Transverse colon (tissue), 4 donors: ENCODE results near the gene CNTNAP3.
"Not testable (repeated sequence)": the region's sequence is repeated elsewhere in the genome, so short reads cannot be mapped to it uniquely, and the experiment has no call there.

Source experiments
- POLR2AphosphoS5 ChIP-seq, 3 donors: sonication (generic); formaldehyde crosslinking; IDR thresholded peaks; one replicate each; pipeline ENCODE4 v1.6.1; 2016; ENCODE audit warnings: antibody characterized with exemption in 3 of 3
- TF ChIP-seq, protein P1 (sequence below), 5 experiments: fragments of 200-600 bp in 3 of 5; fragments of 450-650 bp in 2 of 5; sonication (generic) in 3 of 5; IDR thresholded peaks; 1 replicate in 2 of 5; 2 replicates in 3 of 5; pipeline ENCODE4 v1.5.1; 2016 to 2017; ENCODE audit warnings: antibody characterized with exemption in 5 of 5, inconsistent platforms in 3 of 5, mild to moderate bottlenecking in 2 of 5, moderate library complexity in 1 of 5

- TF ChIP-seq, protein P1, sequence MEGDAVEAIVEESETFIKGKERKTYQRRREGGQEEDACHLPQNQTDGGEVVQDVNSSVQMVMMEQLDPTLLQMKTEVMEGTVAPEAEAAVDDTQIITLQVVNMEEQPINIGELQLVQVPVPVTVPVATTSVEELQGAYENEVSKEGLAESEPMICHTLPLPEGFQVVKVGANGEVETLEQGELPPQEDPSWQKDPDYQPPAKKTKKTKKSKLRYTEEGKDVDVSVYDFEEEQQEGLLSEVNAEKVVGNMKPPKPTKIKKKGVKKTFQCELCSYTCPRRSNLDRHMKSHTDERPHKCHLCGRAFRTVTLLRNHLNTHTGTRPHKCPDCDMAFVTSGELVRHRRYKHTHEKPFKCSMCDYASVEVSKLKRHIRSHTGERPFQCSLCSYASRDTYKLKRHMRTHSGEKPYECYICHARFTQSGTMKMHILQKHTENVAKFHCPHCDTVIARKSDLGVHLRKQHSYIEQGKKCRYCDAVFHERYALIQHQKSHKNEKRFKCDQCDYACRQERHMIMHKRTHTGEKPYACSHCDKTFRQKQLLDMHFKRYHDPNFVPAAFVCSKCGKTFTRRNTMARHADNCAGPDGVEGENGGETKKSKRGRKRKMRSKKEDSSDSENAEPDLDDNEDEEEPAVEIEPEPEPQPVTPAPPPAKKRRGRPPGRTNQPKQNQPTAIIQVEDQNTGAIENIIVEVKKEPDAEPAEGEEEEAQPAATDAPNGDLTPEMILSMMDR (IDR thresholded peaks at IDR 0.05) = not testable (repeated sequence)
- TF ChIP-seq POLR2AphosphoS5 (IDR thresholded peaks at IDR 0.05) = not testable (repeated sequence)
These were observed 190.8 kb downstream of the CNTNAP3 start for GRCh38 chr9:39097208-39097607.
